H1 (cell line): ENCODE results near the gene MAGI2. TPM values are rescaled to one million over a fixed set of nuclear protein-coding genes. Genes with fewer than 3 reads are reported as not detected.

ENCODE experiments used
- CTCF ChIA-PET: fragments of 300-600 bp; sonication (Branson Sonifier 250); formaldehyde crosslinking; loops from one replicate; lab custom pipeline; 2021; ENCODE audit not compliant: partially characterized antibody; lab: Charles Lee
- POLR2A ChIA-PET: fragments of 300-600 bp; sonication (Branson Sonifier 250); formaldehyde crosslinking; loops from one replicate; lab custom pipeline; 2021; ENCODE audit warnings: inconsistent platforms; ENCODE audit not compliant: partially characterized antibody; lab: Charles Lee
- DNase-seq, 2 experiments: peaks; one replicate each; pipeline versions ENCODE4 v3.0.0 to v3.0.0-alpha.2; 2010 to 2022; ENCODE audit warnings: low spot score in 2 of 2, low read depth in 1 of 2, mixed read lengths in 1 of 2
- FAIRE-seq: peaks from 2 replicates; lab custom pipeline; 2011; peaks lifted over from hg19 to GRCh38; lab: Jason Lieb, UNC
- H2AFZ ChIP-seq: 2 replicates; pipeline ENCODE4 v1.8.1; 2012; ENCODE audit warnings: low read length, inconsistent platforms
- H2AK5ac ChIP-seq: 2 replicates; pipeline ENCODE4 v1.6.1; 2013; ENCODE audit warnings: low read depth, low read length
- H2BK120ac ChIP-seq: replicated peaks from 2 replicates; pipeline ENCODE3; 2013; ENCODE audit warnings: low read depth, low read length, inconsistent platforms
- H2BK12ac ChIP-seq: 2 replicates; pipeline ENCODE4 v1.6.1; 2013; ENCODE audit warnings: low read depth, low read length
- H2BK15ac ChIP-seq: 2 replicates; pipeline ENCODE4 v1.6.1; 2013; ENCODE audit warnings: low read length
- H2BK20ac ChIP-seq: 2 replicates; pipeline ENCODE4 v1.6.1; 2013; ENCODE audit warnings: low read length
- H2BK5ac ChIP-seq: 2 replicates; pipeline ENCODE4 v1.6.1; 2013; ENCODE audit warnings: low read depth, low read length
- H3K14ac ChIP-seq: 2 replicates; pipeline ENCODE4 v1.6.1; 2013; ENCODE audit warnings: inconsistent platforms; ENCODE audit not compliant: insufficient read length
- H3K18ac ChIP-seq: 2 replicates; pipeline ENCODE4 v1.6.1; 2013; ENCODE audit warnings: low read length; ENCODE audit errors: extremely low read depth
- H3K23ac ChIP-seq: 2 replicates; pipeline ENCODE4 v1.6.1; 2013; ENCODE audit warnings: inconsistent platforms; ENCODE audit not compliant: insufficient read length
- H3K23me2 ChIP-seq: 2 replicates; pipeline ENCODE4 v1.6.1; 2013; ENCODE audit warnings: low read depth, low read length
- H3K27ac ChIP-seq: 2 replicates; pipeline ENCODE4 v1.6.1; 2011; ENCODE audit warnings: low read depth, low read length, inconsistent platforms
- H3K27me3 ChIP-seq, 4 experiments: replicated peaks in 1 of 4; 1 replicate in 1 of 4; 2 replicates in 3 of 4; pipeline versions ENCODE4 v1.6.1 to v1.8.1; 2011 to 2013; ENCODE audit warnings: low read length in 3 of 4, mild to moderate bottlenecking in 3 of 4, inconsistent platforms in 2 of 4, mixed read lengths in 2 of 4, moderate library complexity in 1 of 4; ENCODE audit not compliant: control insufficient read depth in 3 of 4, insufficient read depth in 3 of 4; ENCODE audit errors: extremely low read depth in 1 of 4
- H3K36me3 ChIP-seq, 4 experiments: 2 replicates each; pipeline versions ENCODE4 v1.6.1 to v1.8.1; 2011 to 2013; ENCODE audit warnings: mild to moderate bottlenecking in 4 of 4, low read length in 3 of 4, moderate library complexity in 2 of 4, control low read depth in 1 of 4, inconsistent platforms in 1 of 4; ENCODE audit not compliant: insufficient read depth in 4 of 4, control insufficient read depth in 2 of 4
- H3K4ac ChIP-seq: replicated peaks from 2 replicates; pipeline ENCODE3; 2013; ENCODE audit warnings: low read length, low read depth, mixed read lengths, inconsistent platforms; ENCODE audit not compliant: insufficient read length
- H3K4me1 ChIP-seq, 4 experiments: replicated peaks in 1 of 4; 1 replicate in 1 of 4; 2 replicates in 3 of 4; pipeline versions ENCODE4 v1.6.1 to v1.8.1; 2011 to 2013; ENCODE audit warnings: low read length in 3 of 4, inconsistent platforms in 2 of 4, mixed read lengths in 1 of 4; ENCODE audit not compliant: insufficient read depth in 4 of 4, control insufficient read depth in 3 of 4
- H3K4me2 ChIP-seq, 2 experiments: 2 replicates each; pipeline versions ENCODE4 v1.6.1 to v1.8.1; 2011 to 2013; ENCODE audit warnings: low read depth in 2 of 2, low read length in 2 of 2, control low read depth in 1 of 2, inconsistent platforms in 1 of 2, mild to moderate bottlenecking in 1 of 2; ENCODE audit not compliant: insufficient read depth in 1 of 2
- H3K4me3 ChIP-seq, 4 experiments: fragments of 200-600, 300-600 bp in 1 of 4; sonication (generic), shearing (Covaris generic), sonication (Bioruptor Twin) in 1 of 4; 2 replicates each; pipeline versions ENCODE4 v1.5.1 to v1.8.1; 2011 to 2016; ENCODE audit warnings: low read length in 4 of 4, low read depth in 3 of 4, control low read depth in 2 of 4, inconsistent platforms in 2 of 4, mild to moderate bottlenecking in 2 of 4, mixed read lengths in 1 of 4, moderate library complexity in 1 of 4; ENCODE audit not compliant: insufficient read depth in 2 of 4; ENCODE audit errors: extremely low read depth in 1 of 4
- H3K56ac ChIP-seq: replicated peaks from 2 replicates; pipeline ENCODE3; 2013; ENCODE audit warnings: low read depth, mild to moderate bottlenecking, mixed read lengths, low read length, inconsistent platforms; ENCODE audit not compliant: insufficient read length
- H3K79me1 ChIP-seq: 2 replicates; pipeline ENCODE4 v1.6.1; 2013; ENCODE audit warnings: low read depth, low read length, control low read depth
- H3K79me2 ChIP-seq, 2 experiments: 2 replicates each; pipeline versions ENCODE4 v1.6.1 to v1.8.1; 2012 to 2013; ENCODE audit warnings: low read length in 2 of 2, mild to moderate bottlenecking in 2 of 2, inconsistent platforms in 1 of 2; ENCODE audit not compliant: insufficient read depth in 2 of 2, control insufficient read depth in 1 of 2
- H3K9ac ChIP-seq, 4 experiments: replicated peaks in 1 of 4; 1 replicate in 1 of 4; 2 replicates in 3 of 4; pipeline versions ENCODE4 v1.6.1 to v1.8.1; 2011 to 2013; ENCODE audit warnings: low read depth in 3 of 4, low read length in 3 of 4, control low read depth in 2 of 4, mild to moderate bottlenecking in 2 of 4, moderate library complexity in 2 of 4, inconsistent platforms in 1 of 4; ENCODE audit errors: extremely low read depth in 1 of 4
- H3K9me3 ChIP-seq, 2 experiments: 2 replicates each; pipeline versions ENCODE4 v1.6.1 to v1.8.1; 2012 to 2013; ENCODE audit warnings: mild to moderate bottlenecking in 2 of 2, moderate library complexity in 2 of 2, control low read depth in 1 of 2, inconsistent platforms in 1 of 2, low read depth in 1 of 2, low read length in 1 of 2, mixed read lengths in 1 of 2; ENCODE audit not compliant: insufficient read depth in 2 of 2
- H4K20me1 ChIP-seq, 2 experiments: replicated peaks in 1 of 2; 2 replicates each; pipeline versions ENCODE3 to v1.8.1; 2011 to 2013; ENCODE audit warnings: inconsistent platforms in 2 of 2, low read length in 2 of 2, mild to moderate bottlenecking in 1 of 2; ENCODE audit not compliant: insufficient read depth in 2 of 2, control insufficient read depth in 1 of 2
- H4K5ac ChIP-seq: 2 replicates; pipeline ENCODE4 v1.6.1; 2013; ENCODE audit warnings: low read length, low read depth, mixed read lengths, inconsistent platforms; ENCODE audit not compliant: insufficient read length
- H4K8ac ChIP-seq: 2 replicates; pipeline ENCODE4 v1.8.0; 2013; ENCODE audit warnings: mild to moderate bottlenecking, moderate library complexity, low read length, inconsistent platforms; ENCODE audit not compliant: insufficient read depth; ENCODE audit errors: extremely low read depth
- H4K91ac ChIP-seq: replicated peaks from 2 replicates; pipeline ENCODE3; 2013; ENCODE audit warnings: low read length, mixed read lengths, inconsistent platforms; ENCODE audit not compliant: insufficient read length
- CBX5 ChIP-seq: fragments of 300-800, 300-1000 bp; sonication (generic); IDR thresholded peaks from 2 replicates; pipeline ENCODE4 v1.7.1; 2016; ENCODE audit warnings: antibody characterized with exemption, low read length, low read depth
- HDAC2 ChIP-seq, 2 experiments: fragments of 300-600 bp in 1 of 2; sonication (generic) in 1 of 2; IDR thresholded peaks; 2 replicates each; pipeline ENCODE4 v1.6.1; 2011 to 2012; ENCODE audit warnings: low read depth in 2 of 2, low read length in 2 of 2, mild to moderate bottlenecking in 2 of 2, moderate library complexity in 2 of 2, borderline replicate concordance in 1 of 2, inconsistent platforms in 1 of 2
- JUND ChIP-seq: IDR thresholded peaks from 2 replicates; pipeline ENCODE4 v1.6.1; 2011; ENCODE audit warnings: mild to moderate bottlenecking, improper control_type of control experiment, low read length
- KDM4A ChIP-seq: IDR thresholded peaks from one replicate; pipeline ENCODE4 v1.7.1; 2012; ENCODE audit warnings: low read depth, mild to moderate bottlenecking, moderate library complexity, low read length, inconsistent platforms; ENCODE audit not compliant: severe bottlenecking
- KDM5A ChIP-seq: fragments of 200-600 bp; IDR thresholded peaks from 2 replicates; pipeline ENCODE4 v1.7.1; 2012; ENCODE audit warnings: mild to moderate bottlenecking, low read length, inconsistent platforms, mixed read lengths
- RBBP5 ChIP-seq: IDR thresholded peaks from 2 replicates; pipeline ENCODE4 v1.7.1; 2012; ENCODE audit warnings: low read depth, mild to moderate bottlenecking, inconsistent platforms, low read length, moderate library complexity, borderline replicate concordance
- SIX5 ChIP-seq: IDR thresholded peaks from 2 replicates; pipeline ENCODE4 v1.6.1; 2011; ENCODE audit warnings: mild to moderate bottlenecking, low read depth, low read length
- SUZ12 ChIP-seq: fragments of 200-600 bp; sonication (generic); IDR thresholded peaks from 2 replicates; pipeline ENCODE4 v1.6.1; 2012; ENCODE audit warnings: mild to moderate bottlenecking, inconsistent platforms, low read length, moderate library complexity, mixed read lengths
- TAF7 ChIP-seq: optimal IDR thresholded peaks from 2 replicates; pipeline ENCODE3; 2011; ENCODE audit warnings: low read depth, mild to moderate bottlenecking, inconsistent platforms, low read length, moderate library complexity, borderline replicate concordance
- WGBS, 2 experiments: shearing (Covaris generic) in 1 of 2; methylation state at CpG; one replicate each; pipeline versions ENCODE4 v1.1.6 to v1.1.7; 2013 to 2015; ENCODE audit warnings: low lambda C conversion rate in 2 of 2, mixed read lengths in 2 of 2, inconsistent platforms in 1 of 2, low coverage in 1 of 2, missing lambda C conversion rate in 1 of 2; ENCODE audit not compliant: insufficient replicate concordance in 2 of 2, insufficient coverage in 1 of 2, insufficient read length in 1 of 2; ENCODE audit errors: extremely low coverage in 1 of 2, missing lambda C conversion rate in 1 of 2; 5-methylcytosine and 5-hydroxymethylcytosine counted together
- polyA plus RNA-seq, 7 experiments: library from polyadenylated mRNA; depleted of rRNA in 3 of 7; stranded (reverse) in 5 of 7; unstranded in 2 of 7; fragments of >200 nt in 5 of 7; fragments of 200-250 nt in 2 of 7; gene quantifications; 1 replicate in 5 of 7; 2 replicates in 1 of 7; 4 replicates in 1 of 7; pipeline versions ENCODE4 v1.2.1 to v1.2.3, GENCODE V29; 2011 to 2013; ENCODE audit warnings: missing spikeins in 2 of 7, mixed read lengths in 2 of 7
- total RNA-seq: library from RNA; stranded (reverse); fragmentation: NEBNext Ultra II Directional; extraction: Animal tissue kit (Norgen Biotek cat#: 25700); gene quantifications from 2 replicates; pipeline ENCODE4 v1.2.1, GENCODE V29; 2021
- TF ChIP-seq, protein P1 (sequence below): IDR thresholded peaks from 2 replicates; pipeline ENCODE4 v1.6.1; 2011; ENCODE audit warnings: low read length, improper control_type of control experiment

Gene MAGI2
- total and polyA plus RNA-seq, 2 of the 8 experiments (the other 6 are each of a cell fraction or from before 2014, with no cell fraction given) = 6.0 to 27.3 TPM

DNA sequence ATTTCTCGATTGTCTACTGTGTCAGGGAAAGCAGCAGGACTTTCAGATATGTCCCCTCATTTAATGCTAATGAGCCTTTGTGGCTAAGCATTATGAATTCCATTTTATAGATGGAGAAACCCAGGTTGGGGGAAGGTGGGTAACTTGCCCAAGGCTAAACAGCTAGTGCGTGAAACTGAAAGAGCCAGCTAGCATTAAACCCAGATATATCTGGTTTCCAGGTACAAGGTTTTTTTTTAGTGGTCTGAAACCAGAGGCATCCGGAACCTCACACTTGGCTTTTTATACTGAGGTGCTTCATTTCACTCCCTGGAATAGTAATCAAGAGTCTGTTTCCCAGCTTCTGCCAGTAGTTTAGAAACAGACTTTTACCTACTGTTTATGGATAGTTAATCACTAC, 960.1 kb downstream of the MAGI2 start:
- Histone ChIP-seq H3K27ac (no peak overlapping the region), H4K20me1 (no peaks in the 10 kb centered on the region), H3K18ac (no peak overlapping the region), H2BK15ac (no peak overlapping the region), H3K23ac (no peak overlapping the region), H3K79me2 (no peaks in the 10 kb centered on the region), H3K4ac (no peak overlapping the region), H3K9me3 (no peaks in the 10 kb centered on the region), H2BK5ac (no peak overlapping the region), H2AK5ac (no peak overlapping the region), H4K5ac (no peak overlapping the region), H3K4me2 (no peak overlapping the region), H4K91ac (no peak overlapping the region), H2AFZ (no peak overlapping the region), H3K4me3 (no peak overlapping the region), H3K9ac (no peak overlapping the region), H3K56ac (no peak overlapping the region), H4K8ac (no peak overlapping the region), H2BK120ac (no peak overlapping the region), H2BK12ac (no peak overlapping the region), H3K79me1 (no peaks in the 10 kb centered on the region), H2BK20ac (no peak overlapping the region), H3K23me2 (no peaks in the 10 kb centered on the region; the same call in 1 of the 2 replicates), H3K14ac (no peak overlapping the region), H3K4me1 (peaks cover 0 to 21% (median 13%) of the 10 kb centered on the region in 4 experiments; a peak in 4 of 7 replicates), H3K36me3 (no peaks in the 10 kb centered on the region), H3K27me3 (no peaks in the 10 kb centered on the region)
- WGBS, 2 experiments = 88% methylated on average over 3 of the region's 3 CpGs; no CpG with 5 or more reads in 1 of the 2 experiments
- ChIA-PET POLR2A (no interaction called here), CTCF (interaction anchor here (0.9 kb wide), 1 partner anchor 20 kb away, joined by 3 read pairs; no protein-coding TSS in a partner anchor)
- TF ChIP-seq HDAC2 (IDR thresholded peaks at IDR 0.05; ENCODE audit: borderline replicate concordance in 1 of 2, low read depth in 2 of 2, low read length in 2 of 2) (no peak), KDM5A (no peak), SIX5 (no peak), SUZ12 (no peak), KDM4A (no peak), CBX5 (no peak), RBBP5 (no peak), TAF7 (no peak), JUND (no peak)
- TF ChIP-seq, protein P1, sequence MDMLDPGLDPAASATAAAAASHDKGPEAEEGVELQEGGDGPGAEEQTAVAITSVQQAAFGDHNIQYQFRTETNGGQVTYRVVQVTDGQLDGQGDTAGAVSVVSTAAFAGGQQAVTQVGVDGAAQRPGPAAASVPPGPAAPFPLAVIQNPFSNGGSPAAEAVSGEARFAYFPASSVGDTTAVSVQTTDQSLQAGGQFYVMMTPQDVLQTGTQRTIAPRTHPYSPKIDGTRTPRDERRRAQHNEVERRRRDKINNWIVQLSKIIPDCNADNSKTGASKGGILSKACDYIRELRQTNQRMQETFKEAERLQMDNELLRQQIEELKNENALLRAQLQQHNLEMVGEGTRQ = no peak
- DNase-seq (no peak), FAIRE-seq (no peak)
